Right cardiac atrium (tissue), 5 donors: ENCODE data around the gene DNAJC1. TPM values are rescaled to one million over a fixed set of nuclear protein-coding genes. Genes with fewer than 3 reads are reported as not detected.
"Not testable (repeated sequence)": the region's sequence is repeated elsewhere in the genome, so short reads cannot be mapped to it uniquely, and the experiment has no call there.

Experiments used
- ATAC-seq, 2 donors: fragments of 200-7000 bp; cut with Tn5 transposase; one replicate each; pipeline versions ENCODE4 v1.8.0 to v1.9.1; 2020; ENCODE audit warnings: moderate library complexity in 2 of 2, mild to moderate bottlenecking in 1 of 2
- DNase-seq, 3 donors: peaks; one replicate each; pipeline ENCODE4 v3.0.0-alpha.2; 2020
- H3K27ac ChIP-seq: one replicate; pipeline ENCODE4 v1.5.1; 2013; ENCODE audit warnings: mild to moderate bottlenecking, low read length, control low read depth, moderate library complexity
- H3K27me3 ChIP-seq: one replicate; pipeline ENCODE4 v1.6.1; 2013; ENCODE audit not compliant: control insufficient read depth, insufficient read depth
- H3K4me1 ChIP-seq: one replicate; pipeline ENCODE4 v1.6.1; 2013; ENCODE audit warnings: low read length; ENCODE audit not compliant: control insufficient read depth, insufficient read depth
- H3K4me3 ChIP-seq: one replicate; pipeline ENCODE4 v1.5.1; 2013; ENCODE audit warnings: low read length, control low read depth
- H3K9me3 ChIP-seq: one replicate; pipeline ENCODE4 v1.6.1; 2013; ENCODE audit warnings: low read length; ENCODE audit not compliant: control insufficient read depth
- WGBS: extraction: QIAGEN DNeasy Blood & Tissue Kit; methylation state at CpG from one replicate; pipeline ENCODE4 v1.1.7; 2013; 5-methylcytosine and 5-hydroxymethylcytosine counted together
- intact Hi-C, 4 donors: fragments of 100-400 bp; cut with DNase I; formaldehyde crosslinking; loops; one replicate each; pipeline versions ENCODE4 v1.11.0 to v1.14.0; 2022 to 2023
- polyA plus RNA-seq: library from polyadenylated mRNA; stranded (reverse); fragments of 200-250 nt; gene quantifications from one replicate; pipeline ENCODE4 v1.2.3, GENCODE V29; 2013
- total RNA-seq, 4 donors: library from RNA; stranded (reverse); fragmentation: NEBNext Ultra II Directional; extraction: Animal tissue kit (Norgen Biotek cat#: 25700); gene quantifications; one replicate each; pipeline ENCODE4 v1.2.1, GENCODE V29; 2021
- donor health status: healthy with polysubstance abuse.
- donor health status: DM: no; HTN: yes; CAD: no.
- donor health status: DM: no; HTN: no; CAD: no.
- donor health status: DM: no; HTN: yes; CAD: no; lungs with severe emphysema.
- donor health status: DM: yes; HTN: yes; CAD: no.

The DNAJC1 gene
- total and polyA plus RNA-seq, 5 donors: 13.9 to 21.4 (median 16.2) TPM

GRCh38 chr10:21899736-21900135 is 103.8 kb downstream of the DNAJC1 start:
- Histone ChIP-seq H3K27ac (no peak overlapping the region), H3K27me3 (no peaks in the 10 kb centered on the region), H3K4me3 (no peak overlapping the region), H3K9me3 (no peaks in the 10 kb centered on the region), H3K4me1 (peaks cover 3% of the 10 kb centered on the region)
- DNase-seq: no peak
- ATAC-seq: no peak
- WGBS: 88% methylated on average over 5 of the region's 5 CpGs
- intact Hi-C loops: no loop called here

GRCh38 chr10:21895932-21896331 is 107.6 kb downstream of the DNAJC1 start:
- H3K4me3 ChIP-seq: no peak overlapping the region
- no peaks in the 10 kb centered on the region for H3K9me3 ChIP-seq
- intact Hi-C loops: no loop called here
- H3K4me1 ChIP-seq: peaks cover 3% of the 10 kb centered on the region
- DNase-seq (no peak), ATAC-seq (no peak)
- H3K27ac ChIP-seq: no peak overlapping the region
- WGBS: 93% methylated on average over 1 of the region's 1 CpG
- no peaks in the 10 kb centered on the region for H3K27me3 ChIP-seq

GRCh38 chr10:21894648-21895342 is 108.7 kb downstream of the DNAJC1 start:
- no peak for DNase-seq
- H3K27me3 ChIP-seq: no peaks in the 10 kb centered on the region
- ATAC-seq: no peak
- intact Hi-C loops: no loop called here
- no peak overlapping the region for H3K4me3 ChIP-seq
- H3K27ac ChIP-seq: no peak overlapping the region
- peaks cover 3% of the 10 kb centered on the region for H3K4me1 ChIP-seq
- WGBS: 92% methylated on average over 4 of the region's 4 CpGs
- no peaks in the 10 kb centered on the region for H3K9me3 ChIP-seq

GRCh38 chr10:21891439-21891838 is 112.1 kb downstream of the DNAJC1 start:
- intact Hi-C loops: no loop called here
- Histone ChIP-seq H3K4me1 (peaks cover 3% of the 10 kb centered on the region), H3K4me3 (no peak overlapping the region), H3K27me3 (no peaks in the 10 kb centered on the region), H3K27ac (no peak overlapping the region), H3K9me3 (no peaks in the 10 kb centered on the region)
- no peak for DNase-seq
- WGBS: 89% methylated on average over 3 of the region's 3 CpGs
- ATAC-seq: no peak

- intact Hi-C loops: no loop called here
- Histone ChIP-seq H3K4me1 (no peaks in the 10 kb centered on the region), H3K9me3 (no peaks in the 10 kb centered on the region), H3K27ac (no peak overlapping the region), H3K4me3 (no peak overlapping the region), H3K27me3 (no peaks in the 10 kb centered on the region)
- WGBS: 94% methylated on average over 2 of the region's 2 CpGs
- ATAC-seq (no peak), DNase-seq (no peak)
These were observed 113.9 kb downstream of the DNAJC1 start for GRCh38 chr10:21889477-21890275.

- Histone ChIP-seq H3K9me3 (no peaks in the 10 kb centered on the region), H3K27ac (no peak overlapping the region), H3K4me1 (no peaks in the 10 kb centered on the region), H3K4me3 (no peak overlapping the region), H3K27me3 (no peaks in the 10 kb centered on the region)
- no peak for DNase-seq
- WGBS: 49% methylated on average over 5 of the region's 5 CpGs
- intact Hi-C loops: no loop called here
- ATAC-seq: no peak
These were observed 114.6 kb downstream of the DNAJC1 start for GRCh38 chr10:21888959-21889358.

- H3K4me3 ChIP-seq: no peak overlapping the region
- intact Hi-C loops: no loop called here
- no peaks in the 10 kb centered on the region for H3K27me3 ChIP-seq
- H3K4me1 ChIP-seq: no peaks in the 10 kb centered on the region
- no peak overlapping the region for H3K27ac ChIP-seq
- DNase-seq (no peak), ATAC-seq (no peak)
- no peaks in the 10 kb centered on the region for H3K9me3 ChIP-seq
These were observed 117.6 kb downstream of the DNAJC1 start for GRCh38 chr10:21885940-21886339.

- no peak for ATAC-seq
- WGBS: 97% methylated on average over 5 of the region's 5 CpGs
- intact Hi-C loops: no loop called here
These were observed 130.3 kb downstream of the DNAJC1 start for GRCh38 chr10:21873198-21873597.

GRCh38 chr10:21872771-21873170 is 130.8 kb downstream of the DNAJC1 start:
- H3K4me3 ChIP-seq, H3K9me3 ChIP-seq, ATAC-seq, H3K27ac ChIP-seq, intact Hi-C loops, H3K4me1 ChIP-seq, H3K27me3 ChIP-seq, DNase-seq: not testable (repeated sequence)
- WGBS: 98% methylated on average over 11 of the region's 11 CpGs

More at GRCh38 chr10:21873198-21873597, 130.3 kb downstream of the DNAJC1 start:
- no peaks in the 10 kb centered on the region for H3K9me3 ChIP-seq
- no peaks in the 10 kb centered on the region for H3K27me3 ChIP-seq
- no peaks in the 10 kb centered on the region for H3K4me1 ChIP-seq
- no peak overlapping the region for H3K4me3 ChIP-seq
- no peak for DNase-seq
- no peak overlapping the region for H3K27ac ChIP-seq

GRCh38 chr10:21870849-21871248 is 132.7 kb downstream of the DNAJC1 start:
- no peak overlapping the region for H3K4me3 ChIP-seq
- H3K9me3 ChIP-seq: no peaks in the 10 kb centered on the region
- ATAC-seq (no peak), DNase-seq (no peak)
- H3K4me1 ChIP-seq: no peaks in the 10 kb centered on the region
- 100% methylated on average over 1 of the region's 1 CpG for WGBS
- H3K27me3 ChIP-seq: no peaks in the 10 kb centered on the region
- H3K27ac ChIP-seq: no peak overlapping the region
- intact Hi-C loops: no loop called here

- DNase-seq, H3K9me3 ChIP-seq, H3K27me3 ChIP-seq, H3K4me3 ChIP-seq, intact Hi-C loops, H3K4me1 ChIP-seq, H3K27ac ChIP-seq, ATAC-seq: not testable (repeated sequence)
- 93% methylated on average over 2 of the region's 2 CpGs for WGBS
These were observed 134.4 kb downstream of the DNAJC1 start for GRCh38 chr10:21869087-21869486.
